Neutrophil (primary cell): Measurements from ENCODE around the gene KCNH5.

Experiments
- H3K27ac ChIP-seq: fragments of 200-600 bp; sonication (generic); 2 replicates; pipeline ENCODE4 v1.5.1; 2016; ENCODE audit warnings: mild to moderate bottlenecking, moderate library complexity
- H3K27me3 ChIP-seq: fragments of 200-600 bp; sonication (generic); 2 replicates; pipeline ENCODE4 v1.6.0; 2016; ENCODE audit warnings: mild to moderate bottlenecking
- H3K36me3 ChIP-seq: fragments of 200-600 bp; sonication (generic); 2 replicates; pipeline ENCODE4 v1.5.1; 2017
- H3K4me1 ChIP-seq, 2 experiments: fragments of 200-600 bp in 1 of 2; sonication (generic) in 1 of 2; 1 replicate in 1 of 2; 2 replicates in 1 of 2; pipeline versions ENCODE4 v1.5.1 to v1.6.1; 2013 to 2016; ENCODE audit warnings: low read depth in 1 of 2, low read length in 1 of 2, mild to moderate bottlenecking in 1 of 2, moderate library complexity in 1 of 2; ENCODE audit not compliant: control insufficient read depth in 1 of 2, insufficient read depth in 1 of 2
- H3K4me3 ChIP-seq, 2 experiments: fragments of 200-600 bp in 1 of 2; sonication (generic) in 1 of 2; 1 replicate in 1 of 2; 2 replicates in 1 of 2; pipeline ENCODE4 v1.5.1; 2013 to 2016; ENCODE audit warnings: low read depth in 1 of 2, low read length in 1 of 2, mild to moderate bottlenecking in 1 of 2, moderate library complexity in 1 of 2
- H3K9me3 ChIP-seq: fragments of 200-600 bp; sonication (generic); 2 replicates; pipeline ENCODE4 v1.5.1; 2016
- CTCF ChIP-seq: fragments of 200-600 bp; sonication (generic); IDR thresholded peaks from 2 replicates; pipeline ENCODE4 v1.5.1; 2016; ENCODE audit warnings: antibody characterized with exemption

Gene KCNH5

GRCh38 chr14:62709773-62710172 lies 335.5 kb downstream of the KCNH5 start:
- TF ChIP-seq CTCF = no peak
- no peak overlapping the region for H3K4me3 ChIP-seq

GRCh38 chr14:62706217-62706616 lies 339.0 kb downstream of the KCNH5 start:
- H3K9me3 ChIP-seq = no peaks in the 10 kb centered on the region
- no peaks in the 10 kb centered on the region for H3K36me3 ChIP-seq
- TF ChIP-seq CTCF = no peak
- H3K4me1 ChIP-seq = no peaks in the 10 kb centered on the region
- H3K27ac ChIP-seq = no peak overlapping the region
- H3K27me3 ChIP-seq = no peaks in the 10 kb centered on the region
- no peak overlapping the region for H3K4me3 ChIP-seq

More at GRCh38 chr14:62709773-62710172, 335.5 kb downstream of the KCNH5 start:
- no peaks in the 10 kb centered on the region for H3K27me3 ChIP-seq
- H3K27ac ChIP-seq = no peak overlapping the region
- H3K9me3 ChIP-seq = no peaks in the 10 kb centered on the region
- no peaks in the 10 kb centered on the region for H3K4me1 ChIP-seq
- H3K36me3 ChIP-seq = no peaks in the 10 kb centered on the region

GRCh38 chr14:62697461-62697860 lies 347.8 kb downstream of the KCNH5 start:
- H3K9me3 ChIP-seq = no peaks in the 10 kb centered on the region
- H3K4me3 ChIP-seq = no peak overlapping the region
- no peak overlapping the region for H3K27ac ChIP-seq
- no peaks in the 10 kb centered on the region for H3K4me1 ChIP-seq
- H3K27me3 ChIP-seq = no peaks in the 10 kb centered on the region
- TF ChIP-seq CTCF = no peak
- no peaks in the 10 kb centered on the region for H3K36me3 ChIP-seq

- no peak for TF ChIP-seq CTCF
- H3K4me1 ChIP-seq = no peaks in the 10 kb centered on the region
Observed at GRCh38 chr14:62696929-62697328, 348.3 kb downstream of the KCNH5 start.

GRCh38 chr14:62696331-62696924 lies 348.8 kb downstream of the KCNH5 start:
- H3K27ac ChIP-seq = no peak overlapping the region
- H3K4me3 ChIP-seq = no peak overlapping the region
- no peaks in the 10 kb centered on the region for H3K9me3 ChIP-seq
- no peaks in the 10 kb centered on the region for H3K36me3 ChIP-seq
- no peak for TF ChIP-seq CTCF
- H3K27me3 ChIP-seq = no peaks in the 10 kb centered on the region
- H3K4me1 ChIP-seq = no peaks in the 10 kb centered on the region

More at GRCh38 chr14:62696929-62697328, 348.3 kb downstream of the KCNH5 start:
- no peak overlapping the region for H3K4me3 ChIP-seq
- no peak overlapping the region for H3K27ac ChIP-seq
- H3K27me3 ChIP-seq = no peaks in the 10 kb centered on the region
- H3K36me3 ChIP-seq = no peaks in the 10 kb centered on the region
- H3K9me3 ChIP-seq = no peaks in the 10 kb centered on the region
